Parathyroid adenoma (tissue), 2 donors: ENCODE data around the gene TCF19.

Experiments used
- H2AFZ ChIP-seq: fragments of 300-600 bp; sonication (generic); one replicate; pipeline ENCODE4 v1.7.0; 2017; ENCODE audit warnings: antibody characterized with exemption, mild to moderate bottlenecking
- H3K27ac ChIP-seq: fragments of 300-600 bp; sonication (generic); one replicate; pipeline ENCODE4 v1.7.0; 2017
- H3K27me3 ChIP-seq: fragments of 300-600 bp; sonication (generic); one replicate; pipeline ENCODE4 v1.7.0; 2017; ENCODE audit warnings: low read length; ENCODE audit not compliant: control insufficient read depth, insufficient read depth
- H3K36me3 ChIP-seq: fragments of 300-600 bp; sonication (generic); one replicate; pipeline ENCODE4 v1.7.0; 2017; ENCODE audit warnings: low read length; ENCODE audit not compliant: control insufficient read depth, insufficient read depth
- H3K4me1 ChIP-seq: fragments of 300-600 bp; sonication (generic); one replicate; pipeline ENCODE4 v1.7.0; 2017; ENCODE audit warnings: control low read depth
- H3K4me2 ChIP-seq: fragments of 300-600 bp; sonication (generic); one replicate; pipeline ENCODE4 v1.7.0; 2017; ENCODE audit warnings: low read length
- H3K4me3 ChIP-seq: fragments of 300-600 bp; sonication (generic); one replicate; pipeline ENCODE4 v1.7.0; 2017; ENCODE audit warnings: low read depth, low read length
- H3K79me2 ChIP-seq: fragments of 300-600 bp; sonication (generic); one replicate; pipeline ENCODE4 v1.7.0; 2017; ENCODE audit warnings: control low read depth
- H3K9ac ChIP-seq: fragments of 300-600 bp; sonication (generic); one replicate; pipeline ENCODE4 v1.7.0; 2017; ENCODE audit warnings: mild to moderate bottlenecking
- H3K9me3 ChIP-seq: fragments of 300-600 bp; sonication (generic); one replicate; pipeline ENCODE4 v1.7.0; 2017; ENCODE audit warnings: low read length; ENCODE audit not compliant: control insufficient read depth
- CTCF ChIP-seq: fragments of 300-600 bp; sonication (generic); IDR thresholded peaks from one replicate; pipeline ENCODE4 v1.7.0; 2017; ENCODE audit warnings: antibody characterized with exemption, mild to moderate bottlenecking
- donor health status: primary hyperparathyroidism.

Gene TCF19

GRCh38 chr6:31113861-31114540 is 44.4 kb upstream of the TCF19 start:
- Histone ChIP-seq H3K79me2 (peaks cover under 1% of the 10 kb centered on the region), H2AFZ (peak overlapping the region; percentile 78), H3K9ac (no peak overlapping the region), H3K4me1 (peaks cover 28% of the 10 kb centered on the region), H3K27me3 (no peaks in the 10 kb centered on the region), H3K4me2 (no peak overlapping the region), H3K9me3 (no peaks in the 10 kb centered on the region), H3K36me3 (no peaks in the 10 kb centered on the region), H3K27ac (peak overlapping the region; percentile 85), H3K4me3 (no peak overlapping the region)
- TF ChIP-seq CTCF = no peak

GRCh38 chr6:31114541-31114878 is 43.9 kb upstream of the TCF19 start, which contains the start of gene PSORS1C1:
TSS of gene PSORS1C1 (plus strand) at chr6:31114800. CDS start at chr6:31129633, 14,833 bp downstream.
- H3K79me2 ChIP-seq = peaks cover 6% of the 10 kb centered on the region
- no peak within 1 kb of the TSS for H3K9ac ChIP-seq
- H3K4me3 ChIP-seq = no peak within 1 kb of the TSS
- no peaks in the 10 kb centered on the region for H3K27me3 ChIP-seq
- H3K4me2 ChIP-seq = peak within 1 kb of the TSS; percentile 37
- no peak for TF ChIP-seq CTCF
- peak within 1 kb of the TSS; percentile 78 for H2AFZ ChIP-seq
- peaks cover 31% of the 10 kb centered on the region for H3K4me1 ChIP-seq
- H3K27ac ChIP-seq = peak within 1 kb of the TSS; percentile 85
- no peaks in the 10 kb centered on the region for H3K36me3 ChIP-seq
- H3K9me3 ChIP-seq = no peaks in the 10 kb centered on the region

GRCh38 chr6:31114970-31115849 is 43.2 kb upstream of the TCF19 start:
- Histone ChIP-seq H3K79me2 (peaks cover 8% of the 10 kb centered on the region), H3K4me1 (peaks cover 31% of the 10 kb centered on the region), H3K27me3 (no peaks in the 10 kb centered on the region), H3K9me3 (no peaks in the 10 kb centered on the region), H3K4me3 (no peak overlapping the region), H3K4me2 (peak overlapping the region; percentile 37), H3K27ac (peak overlapping the region; percentile 85), H2AFZ (peak overlapping the region; percentile 78), H3K9ac (no peak overlapping the region), H3K36me3 (no peaks in the 10 kb centered on the region)
- TF ChIP-seq CTCF = peak; percentile 37

- no peak overlapping the region for H3K4me3 ChIP-seq
- H3K27ac ChIP-seq = no peak overlapping the region
- TF ChIP-seq CTCF = no peak
- peaks cover 8% of the 10 kb centered on the region for H3K79me2 ChIP-seq
- no peak overlapping the region for H3K9ac ChIP-seq
- no peak overlapping the region for H3K4me2 ChIP-seq
- no peaks in the 10 kb centered on the region for H3K27me3 ChIP-seq
- no peak overlapping the region for H2AFZ ChIP-seq
- no peaks in the 10 kb centered on the region for H3K36me3 ChIP-seq
- peaks cover 31% of the 10 kb centered on the region for H3K4me1 ChIP-seq
- no peaks in the 10 kb centered on the region for H3K9me3 ChIP-seq
Observed at GRCh38 chr6:31115941-31116560, 42.3 kb upstream of the TCF19 start.
